ES-I3 (cell line): Measurements from ENCODE around the gene SEMA4C.

Experiments used
- H3K36me3 ChIP-seq: 2 replicates; pipeline ENCODE4 v1.6.1; 2013; ENCODE audit warnings: mild to moderate bottlenecking, low read length, control low read depth, moderate library complexity; ENCODE audit not compliant: insufficient read depth
- H3K4me1 ChIP-seq: 2 replicates; pipeline ENCODE4 v1.6.1; 2013; ENCODE audit warnings: mild to moderate bottlenecking, control low read depth, low read length; ENCODE audit not compliant: insufficient read depth
- H3K9ac ChIP-seq: 2 replicates; pipeline ENCODE4 v1.6.1; 2013; ENCODE audit warnings: low read depth, mild to moderate bottlenecking, low read length, moderate library complexity
- H3K9me3 ChIP-seq: 2 replicates; pipeline ENCODE4 v1.6.1; 2013; ENCODE audit warnings: mild to moderate bottlenecking, low read length, moderate library complexity; ENCODE audit not compliant: control insufficient read depth, insufficient read depth

Gene SEMA4C

GRCh38 chr2:96869822-96870625 is at the start of gene SEMA4C:
TSS of gene SEMA4C (minus strand) at chr2:96870080. CDS start at chr2:96867886, 2,194 bp downstream.
- Histone ChIP-seq H3K4me1 (peaks cover 32% of the 10 kb centered on the region), H3K36me3 (peaks cover 5% of the 10 kb centered on the region; the same call in 1 of the 2 replicates), H3K9ac (peak within 1 kb of the TSS; percentile 93), H3K9me3 (no peaks in the 10 kb centered on the region)

- H3K9me3 ChIP-seq: no peaks in the 10 kb centered on the region
- no peak overlapping the region for H3K9ac ChIP-seq
- H3K4me1 ChIP-seq: peaks cover 3% of the 10 kb centered on the region; the same call in 1 of the 2 replicates
- no peaks in the 10 kb centered on the region for H3K36me3 ChIP-seq
Observed at GRCh38 chr2:96918754-96919550, 49.1 kb upstream of the SEMA4C start.

- H3K9me3 ChIP-seq: no peaks in the 10 kb centered on the region
- H3K36me3 ChIP-seq: no peaks in the 10 kb centered on the region
- peaks cover 3% of the 10 kb centered on the region; the same call in 1 of the 2 replicates for H3K4me1 ChIP-seq
- no peak overlapping the region for H3K9ac ChIP-seq
Observed at GRCh38 chr2:96918092-96918753, 48.3 kb upstream of the SEMA4C start.

GRCh38 chr2:96916646-96917543 is 47.0 kb upstream of the SEMA4C start:
- Histone ChIP-seq H3K9me3 (no peaks in the 10 kb centered on the region), H3K9ac (no peak overlapping the region), H3K36me3 (no peaks in the 10 kb centered on the region), H3K4me1 (peaks cover 7% of the 10 kb centered on the region; the same call in 1 of the 2 replicates)

- H3K9me3 ChIP-seq: no peaks in the 10 kb centered on the region
- H3K4me1 ChIP-seq: peaks cover 10% of the 10 kb centered on the region; the same call in 1 of the 2 replicates
- no peak overlapping the region for H3K9ac ChIP-seq
- H3K36me3 ChIP-seq: no peaks in the 10 kb centered on the region
Observed at GRCh38 chr2:96916156-96916630, 46.3 kb upstream of the SEMA4C start.

- Histone ChIP-seq H3K9ac (no peak overlapping the region), H3K36me3 (no peaks in the 10 kb centered on the region), H3K9me3 (no peaks in the 10 kb centered on the region), H3K4me1 (peaks cover 10% of the 10 kb centered on the region; the same call in 1 of the 2 replicates)
Observed at GRCh38 chr2:96914332-96914731, 44.5 kb upstream of the SEMA4C start.

GRCh38 chr2:96913398-96914202 is 43.7 kb upstream of the SEMA4C start:
- Histone ChIP-seq H3K4me1 (peaks cover 10% of the 10 kb centered on the region; the same call in 1 of the 2 replicates), H3K9ac (no peak overlapping the region), H3K36me3 (no peaks in the 10 kb centered on the region), H3K9me3 (no peaks in the 10 kb centered on the region)

GRCh38 chr2:96913117-96913397 is 43.2 kb upstream of the SEMA4C start:
- H3K9ac ChIP-seq: no peak overlapping the region

GRCh38 chr2:96912346-96913116 is 42.7 kb upstream of the SEMA4C start:
- peaks cover 12% of the 10 kb centered on the region; the same call in 1 of the 2 replicates for H3K4me1 ChIP-seq
- H3K9ac ChIP-seq: no peak overlapping the region
- H3K36me3 ChIP-seq: no peaks in the 10 kb centered on the region
- no peaks in the 10 kb centered on the region for H3K9me3 ChIP-seq

More at GRCh38 chr2:96913117-96913397, 43.2 kb upstream of the SEMA4C start:
- no peaks in the 10 kb centered on the region for H3K36me3 ChIP-seq
- peaks cover 10% of the 10 kb centered on the region; the same call in 1 of the 2 replicates for H3K4me1 ChIP-seq
- H3K9me3 ChIP-seq: no peaks in the 10 kb centered on the region

GRCh38 chr2:96909611-96910021 is 39.7 kb upstream of the SEMA4C start:
- peaks cover 24% of the 10 kb centered on the region; the same call in 1 of the 2 replicates for H3K4me1 ChIP-seq
- no peaks in the 10 kb centered on the region for H3K9me3 ChIP-seq
- H3K36me3 ChIP-seq: no peaks in the 10 kb centered on the region
- no peak overlapping the region for H3K9ac ChIP-seq

GRCh38 chr2:96907115-96908041 is 37.5 kb upstream of the SEMA4C start:
- H3K36me3 ChIP-seq: no peaks in the 10 kb centered on the region
- peak overlapping the region; percentile 17; the same call in 1 of the 2 replicates for H3K9ac ChIP-seq
- H3K9me3 ChIP-seq: no peaks in the 10 kb centered on the region
- peaks cover 24% of the 10 kb centered on the region; the same call in 1 of the 2 replicates for H3K4me1 ChIP-seq
